Smooth muscle cell (in vitro differentiated cells): ENCODE data around the gene CHST13. TPM values are rescaled to one million over a fixed set of nuclear protein-coding genes. Genes with fewer than 3 reads are reported as not detected.

ENCODE experiments used
- DNase-seq: peaks from one replicate; lab custom pipeline; 2025; ENCODE audit not compliant: unreplicated experiment; lab: John Stamatoyannopoulos, UW
- H2AFZ ChIP-seq: fragments of 200-600 bp; sonication (generic); 2 replicates; pipeline ENCODE4 v1.6.0; 2016; ENCODE audit warnings: antibody characterized with exemption, low read depth, mild to moderate bottlenecking
- H3F3A ChIP-seq: fragments of 200-600 bp; sonication (generic); 2 replicates; pipeline ENCODE4 v1.6.0; 2017; ENCODE audit warnings: antibody characterized with exemption, low read depth
- H3K27ac ChIP-seq: fragments of 200-600 bp; sonication (generic); 2 replicates; pipeline ENCODE4 v1.5.1; 2016; ENCODE audit warnings: low read depth, mild to moderate bottlenecking
- H3K27me3 ChIP-seq: fragments of 200-600 bp; sonication (generic); 2 replicates; pipeline ENCODE4 v1.6.1; 2016; ENCODE audit warnings: low read depth, mild to moderate bottlenecking
- H3K36me3 ChIP-seq: fragments of 200-600 bp; sonication (generic); 2 replicates; pipeline ENCODE4 v1.5.1; 2016; ENCODE audit warnings: low read depth
- H3K4me1 ChIP-seq: fragments of 200-600 bp; sonication (generic); 2 replicates; pipeline ENCODE4 v1.5.1; 2016; ENCODE audit warnings: low read depth
- H3K4me2 ChIP-seq: fragments of 200-600 bp; sonication (generic); 2 replicates; pipeline ENCODE4 v1.6.0; 2016; ENCODE audit warnings: mild to moderate bottlenecking
- H3K4me3 ChIP-seq: fragments of 200-600 bp; sonication (generic); 2 replicates; pipeline ENCODE4 v1.5.1; 2016; ENCODE audit warnings: mild to moderate bottlenecking
- H3K79me2 ChIP-seq: fragments of 200-600 bp; sonication (generic); 2 replicates; pipeline ENCODE4 v1.6.0; 2016; ENCODE audit warnings: low read depth, mild to moderate bottlenecking
- H3K9ac ChIP-seq: fragments of 200-600 bp; sonication (generic); 2 replicates; pipeline ENCODE4 v1.6.0; 2016; ENCODE audit warnings: low read depth
- H3K9me3 ChIP-seq: fragments of 200-600 bp; sonication (generic); replicated peaks from 2 replicates; pipeline ENCODE4 v1.5.1; 2016; ENCODE audit warnings: low read depth
- H4K20me1 ChIP-seq: fragments of 200-600 bp; sonication (generic); 2 replicates; pipeline ENCODE4 v1.6.0; 2016; ENCODE audit warnings: low read depth
- CTCF ChIP-seq: fragments of 200-600 bp; sonication (generic); IDR thresholded peaks from 2 replicates; pipeline ENCODE4 v1.5.1; 2017; ENCODE audit warnings: borderline replicate concordance, mild to moderate bottlenecking, antibody characterized with exemption; ENCODE audit not compliant: insufficient read depth, poor library complexity, severe bottlenecking
- WGBS: methylation state at CpG from one replicate; pipeline ENCODE4 v1.1.7; 2016; ENCODE audit warnings: low lambda C conversion rate; 5-methylcytosine and 5-hydroxymethylcytosine counted together
- polyA plus RNA-seq: library from polyadenylated mRNA; unstranded; fragments of >200 nt; fragmentation: Nextera tagmentation; extraction: Ambion mirVana; gene quantifications from 2 replicates; pipeline ENCODE4 v1.2.1, GENCODE V29; 2016
- total RNA-seq: library from RNA; depleted of rRNA; stranded (reverse); fragments of >200 nt; gene quantifications from 2 replicates; pipeline ENCODE4 v1.2.3, GENCODE V29; 2014

Gene CHST13
- total and polyA plus RNA-seq, 2 experiments from 2014 or later, result not detected

GRCh38 chr3:126567696-126568438 is 43.9 kb downstream of the CHST13 start:
- no peaks in the 10 kb centered on the region for H3K79me2 ChIP-seq
- no peak overlapping the region for H2AFZ ChIP-seq
- no peak overlapping the region for H3K4me3 ChIP-seq
- H3F3A ChIP-seq, result no peaks in the 10 kb centered on the region
- peaks cover 6% of the 10 kb centered on the region for H3K27me3 ChIP-seq
- H3K9me3 ChIP-seq, result no peaks in the 10 kb centered on the region
- no peaks in the 10 kb centered on the region for H4K20me1 ChIP-seq
- H3K27ac ChIP-seq, result no peak overlapping the region
- WGBS, result 70% methylated on average over 10 of the region's 10 CpGs
- no peaks in the 10 kb centered on the region for H3K4me1 ChIP-seq
- DNase-seq, result no peak
- no peak overlapping the region for H3K9ac ChIP-seq
- no peak for TF ChIP-seq CTCF
- no peak overlapping the region for H3K4me2 ChIP-seq
- no peaks in the 10 kb centered on the region for H3K36me3 ChIP-seq

GRCh38 chr3:126568776-126569342 is 44.9 kb downstream of the CHST13 start:
- Histone ChIP-seq H3K4me1 (no peaks in the 10 kb centered on the region), H3K27ac (no peak overlapping the region), H3K36me3 (no peaks in the 10 kb centered on the region), H3K27me3 (peaks cover 6% of the 10 kb centered on the region), H3K4me3 (no peak overlapping the region), H2AFZ (no peak overlapping the region), H3K9me3 (no peaks in the 10 kb centered on the region), H3K4me2 (no peak overlapping the region), H3K79me2 (no peaks in the 10 kb centered on the region), H3K9ac (no peak overlapping the region), H3F3A (no peaks in the 10 kb centered on the region), H4K20me1 (no peaks in the 10 kb centered on the region)
- TF ChIP-seq CTCF, result no peak
- DNase-seq, result no peak
- WGBS, result 77% methylated on average over 3 of the region's 3 CpGs

GRCh38 chr3:126569390-126569975 is 45.5 kb downstream of the CHST13 start:
- TF ChIP-seq CTCF, result no peak
- 92% methylated on average over 9 of the region's 9 CpGs for WGBS
- H3K9ac ChIP-seq, result no peak overlapping the region
- H3K27ac ChIP-seq, result no peak overlapping the region
- no peaks in the 10 kb centered on the region for H3K9me3 ChIP-seq
- no peak overlapping the region for H3K4me2 ChIP-seq
- H3F3A ChIP-seq, result no peaks in the 10 kb centered on the region
- peaks cover 6% of the 10 kb centered on the region for H3K27me3 ChIP-seq
- no peaks in the 10 kb centered on the region for H3K79me2 ChIP-seq
- H3K36me3 ChIP-seq, result no peaks in the 10 kb centered on the region
- no peak overlapping the region for H2AFZ ChIP-seq
- no peak for DNase-seq
- H3K4me1 ChIP-seq, result no peaks in the 10 kb centered on the region
- no peaks in the 10 kb centered on the region for H4K20me1 ChIP-seq
- H3K4me3 ChIP-seq, result no peak overlapping the region
